ENCODE data around the gene CEP76. TPM values are rescaled to one million over a fixed set of nuclear protein-coding genes. Genes with fewer than 3 reads are reported as not detected.
"Not testable (repeated sequence)": the region's sequence is repeated elsewhere in the genome, so short reads cannot be mapped to it uniquely, and the experiment has no call there.

The CEP76 gene
- total RNA-seq, 1 donor from 2014 or later: 13.4 TPM

GRCh38 chr18:12645751-12646203 is 56.7 kb downstream of the CEP76 start:
- intact Hi-C loops (cut with micrococcal nuclease): no loop called here

- intact Hi-C loops (cut with micrococcal nuclease): no loop called here
These were observed 57.3 kb downstream of the CEP76 start for GRCh38 chr18:12645254-12645653.

- intact Hi-C loops (cut with micrococcal nuclease): not testable (repeated sequence)
These were observed 58.8 kb downstream of the CEP76 start for GRCh38 chr18:12643756-12644155.

GRCh38 chr18:12640881-12641200 is 61.7 kb downstream of the CEP76 start:
- intact Hi-C loops (cut with micrococcal nuclease): no loop called here

DNA sequence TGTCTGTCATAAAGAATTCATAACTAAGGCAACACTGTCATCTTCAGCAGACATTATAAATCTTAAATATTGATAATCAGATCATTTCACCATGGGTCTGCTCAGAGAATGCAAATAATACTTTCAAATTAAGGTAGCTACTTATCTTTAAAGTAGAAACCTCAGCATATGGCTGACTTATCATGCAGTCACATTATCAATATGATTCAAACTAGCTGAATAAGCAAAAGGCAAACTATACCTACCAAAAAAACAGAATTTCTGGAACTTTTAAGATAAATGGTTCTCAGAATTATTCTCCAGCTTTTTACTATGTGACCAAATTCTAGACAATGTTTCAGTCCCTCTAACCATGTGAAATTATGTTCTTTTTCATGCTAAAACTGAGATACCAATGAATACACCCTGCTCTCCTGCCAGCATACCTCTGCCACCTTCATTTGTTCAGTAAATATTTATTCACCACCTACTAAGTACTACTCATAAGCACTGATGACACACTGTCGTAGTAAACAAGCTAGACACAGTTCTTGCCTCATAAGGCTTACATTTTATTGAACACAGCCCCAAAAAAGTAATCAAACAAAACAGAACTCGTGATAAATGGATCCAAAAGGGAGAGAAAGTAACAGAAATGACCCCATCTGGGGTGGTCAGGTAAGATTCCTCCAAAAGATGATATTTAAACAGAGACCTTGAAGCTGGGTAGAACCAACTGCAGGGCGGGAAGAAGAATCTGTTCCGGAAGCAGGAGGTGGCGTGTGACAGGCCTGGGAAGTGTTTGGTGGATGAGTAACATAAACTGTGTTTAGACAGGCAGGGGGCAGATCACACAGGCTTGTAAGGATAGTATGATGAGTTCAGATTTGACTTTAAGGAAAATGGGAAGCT is 62.3 kb downstream of the CEP76 start:
- intact Hi-C loops (cut with micrococcal nuclease): no loop called here

DNA sequence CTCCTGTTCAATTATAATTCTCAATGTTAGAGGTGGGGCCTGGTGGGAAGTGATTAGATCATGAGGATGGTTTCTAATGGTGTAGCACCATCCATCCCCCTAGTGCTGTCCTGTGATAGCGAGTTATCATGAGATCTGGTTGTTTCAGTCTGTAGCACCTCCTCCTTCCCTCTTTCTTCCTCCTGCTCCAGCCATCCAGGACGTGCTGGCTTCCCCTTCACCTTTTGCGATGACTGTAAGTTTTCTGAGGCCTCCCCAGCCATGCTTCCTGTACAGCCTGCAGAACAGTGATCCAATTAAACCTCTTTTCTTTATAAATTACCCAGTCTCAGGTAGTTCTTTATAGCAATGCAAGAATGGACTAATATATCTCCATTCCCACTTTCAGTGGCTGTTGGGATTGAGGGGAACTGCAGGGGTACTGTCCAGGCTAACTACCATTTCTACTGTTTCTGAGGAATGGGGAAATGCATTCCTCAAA is 63.8 kb downstream of the CEP76 start:
- intact Hi-C loops (cut with micrococcal nuclease): no loop called here

DNA sequence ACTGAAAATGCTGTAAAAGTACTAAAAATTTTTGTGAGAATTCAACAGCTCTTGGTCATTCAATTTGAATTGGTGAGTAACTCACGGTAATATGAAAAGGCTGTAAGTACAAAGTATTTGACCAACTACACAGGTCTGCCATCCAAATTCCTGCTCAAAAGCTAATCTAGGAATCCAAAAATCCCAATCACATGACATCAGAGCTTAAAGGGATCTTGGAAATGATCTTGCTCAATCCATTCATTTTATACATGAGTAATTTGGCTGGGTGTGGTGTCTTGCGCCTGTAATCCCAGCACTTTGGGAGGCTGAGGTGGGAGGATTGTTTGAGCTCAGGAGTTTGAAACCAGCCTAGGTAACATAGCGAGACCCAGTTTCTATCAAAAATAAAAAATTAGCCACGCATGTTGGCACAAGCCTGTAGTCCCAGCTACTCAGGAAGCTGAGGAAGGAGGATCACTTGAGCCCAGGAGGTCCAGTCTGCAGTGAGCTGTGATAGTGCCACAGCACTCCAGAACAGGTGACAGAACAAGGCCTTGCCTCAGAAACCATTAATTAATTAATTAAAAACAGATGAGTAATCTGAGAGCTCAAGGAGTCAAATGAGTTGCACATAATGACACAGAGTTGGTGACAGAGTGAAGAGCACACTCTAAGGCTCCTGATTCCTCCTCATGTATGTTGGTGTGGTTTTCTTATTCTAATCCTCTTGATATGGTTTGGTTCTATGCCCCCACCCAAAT is 64.5 kb downstream of the CEP76 start:
- intact Hi-C loops (cut with micrococcal nuclease): no loop called here

DNA sequence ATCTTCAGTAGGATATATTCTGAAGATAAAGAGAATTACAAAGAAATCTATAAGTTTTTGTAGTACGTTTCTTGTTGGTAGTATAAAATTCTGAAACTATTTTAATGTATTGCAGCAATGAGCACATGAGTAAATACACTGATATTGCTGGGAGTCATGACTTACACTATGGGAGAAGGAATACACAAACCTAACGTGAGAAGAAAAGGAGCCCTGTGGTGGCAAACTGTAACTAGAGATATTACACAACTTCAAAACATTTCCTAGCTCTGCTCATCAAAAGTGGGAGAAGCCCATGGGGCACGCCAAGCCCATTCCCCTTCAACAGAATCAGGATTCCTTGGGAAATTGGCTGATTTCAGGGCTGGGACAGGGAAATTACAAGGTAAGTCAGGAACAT is 65.1 kb downstream of the CEP76 start:
- intact Hi-C loops (cut with micrococcal nuclease): no loop called here

DNA sequence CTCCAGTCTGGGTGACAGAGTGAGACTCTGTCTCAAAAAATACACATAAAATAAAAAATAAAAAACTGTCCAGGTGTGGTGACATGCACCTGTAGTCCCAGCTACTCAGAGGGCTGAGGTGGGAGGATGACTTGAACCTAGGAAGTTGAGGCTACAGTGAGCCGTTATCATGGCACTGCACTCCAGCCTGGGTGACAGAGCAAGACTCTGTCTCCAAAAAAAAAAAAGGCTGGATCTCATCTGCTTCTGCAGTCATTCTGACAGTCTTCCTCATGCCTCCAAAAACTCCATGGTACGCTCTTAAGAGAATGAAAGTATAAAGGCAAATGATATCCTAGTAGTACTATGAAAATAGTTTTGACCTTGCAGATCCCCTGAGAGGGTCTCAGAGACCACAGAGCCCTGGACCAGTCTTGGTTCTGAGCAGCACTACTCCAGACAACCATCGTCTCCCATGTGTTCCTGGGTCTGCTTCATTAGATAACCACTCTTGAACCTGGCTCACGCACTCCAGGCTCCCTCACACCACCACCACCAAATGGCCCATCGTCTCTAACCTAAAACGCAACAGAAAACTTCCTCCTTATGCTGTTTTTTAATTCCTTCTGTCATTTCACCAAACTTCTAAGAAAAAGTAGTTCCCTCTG is 70.6 kb downstream of the CEP76 start:
- intact Hi-C loops (cut with micrococcal nuclease): no loop called here

GRCh38 chr18:12630136-12630535 is 72.4 kb downstream of the CEP76 start:
- intact Hi-C loops (cut with micrococcal nuclease): no loop called here

DNA sequence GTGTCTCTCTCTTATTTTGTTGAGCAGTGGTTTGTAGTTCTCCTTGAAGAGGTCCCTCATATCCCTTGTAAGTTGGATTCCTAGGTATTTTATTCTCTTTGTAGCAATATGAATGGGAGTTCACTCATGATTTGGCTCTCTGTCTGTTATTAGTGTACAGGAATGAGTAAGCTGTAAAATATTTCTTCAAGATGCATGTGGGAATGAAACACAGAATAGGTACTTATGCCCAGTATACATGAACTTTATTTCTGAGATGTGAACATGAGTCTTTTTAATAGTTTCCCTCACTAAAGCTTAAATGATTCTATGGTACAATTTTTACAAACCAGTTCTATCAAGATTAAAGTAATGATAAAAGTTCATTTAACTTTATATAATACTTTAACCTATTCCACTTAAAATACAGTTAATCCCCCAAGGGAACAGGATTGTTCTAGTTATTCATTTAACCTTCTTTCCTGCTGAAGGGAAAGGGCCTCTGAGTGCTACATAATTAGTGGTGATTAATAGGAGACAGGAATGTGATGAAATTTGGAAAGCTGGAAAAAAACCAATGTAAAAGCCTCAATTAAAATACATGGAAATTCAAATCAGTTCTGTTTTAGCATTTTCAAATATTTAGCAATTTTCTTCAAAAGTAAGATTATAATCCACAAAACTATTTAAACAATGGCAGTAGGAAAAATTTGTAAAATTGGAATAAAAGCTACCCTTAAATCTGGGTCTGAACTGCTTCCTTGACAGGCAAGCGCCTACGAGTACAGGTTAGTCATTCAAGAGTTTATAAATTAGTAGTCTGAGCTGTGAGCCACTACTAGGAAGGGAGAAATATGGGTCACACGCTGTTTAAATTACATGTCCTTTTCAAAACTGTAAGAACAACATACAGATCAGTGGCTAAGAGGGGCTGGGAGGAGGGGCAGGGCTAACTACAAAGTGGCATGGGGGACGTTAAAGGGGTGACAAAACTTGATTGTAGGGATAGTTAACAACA is 73.5 kb downstream of the CEP76 start:
- intact Hi-C loops (cut with micrococcal nuclease): no loop called here

DNA sequence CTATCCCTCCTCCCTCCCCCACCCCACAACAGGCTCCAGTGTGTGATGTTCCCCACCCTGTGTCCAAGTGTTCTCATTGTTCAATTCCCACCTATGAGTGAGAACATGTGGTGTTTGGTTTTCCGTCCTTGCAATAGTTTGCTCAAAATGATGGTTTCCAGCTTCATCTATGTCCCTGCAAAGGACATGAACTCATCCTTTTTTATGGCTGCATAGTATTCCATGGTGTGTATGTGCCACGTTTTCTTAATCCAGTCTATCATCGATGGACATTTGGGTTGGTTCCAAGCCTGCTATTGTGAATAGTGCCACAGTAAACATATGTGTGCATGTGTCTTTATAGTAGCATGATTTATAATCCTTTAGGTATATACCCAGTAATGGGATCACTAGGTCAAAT is 75.3 kb downstream of the CEP76 start:
- intact Hi-C loops (cut with micrococcal nuclease): not testable (repeated sequence)

- intact Hi-C loops (cut with micrococcal nuclease): no loop called here
These were observed 77.3 kb downstream of the CEP76 start for GRCh38 chr18:12625241-12625640.

Other genes with a start within 250 kb of the CEP76 start
- 4.7 and 4.8 TPM in 2 replicates for gene SPIRE1, start 44.6 kb downstream of the CEP76 start, total RNA-seq
- 104 and 107 TPM in 2 replicates for gene PSMG2, start 319 bp upstream of the CEP76 start, total RNA-seq
- gene PTPN2, start 181.5 kb upstream of the CEP76 start, total RNA-seq: 85.3 and 95.2 TPM in 2 replicates
- 56.6 and 59.6 TPM in 2 replicates for gene SEH1L, start 245.3 kb upstream of the CEP76 start, total RNA-seq

All from T-helper 1 cell treated with Interleukin-12 subunit alpha and Interleukin-12 subunit beta and Interleukin-4 antibody, amounts not matched to agents 30 ng/mL and 1 ng/mL, for 36 hours (primary cell).